CD4-positive, alpha-beta T cell (primary cell): ENCODE results near the gene PLA2G5. TPM values are rescaled to one million over a fixed set of nuclear protein-coding genes. Genes with fewer than 3 reads are reported as not detected.
A peak's percentile ranks its signal among the peaks of the same experiment; 100 is the strongest.
"Not testable (repeated sequence)": the region's sequence is repeated elsewhere in the genome, so short reads cannot be mapped to it uniquely, and the experiment has no call there.

Experiments used
- ATAC-seq: fragments of 200-7000 bp; cut with Tn5 transposase; one replicate; pipeline ENCODE4 v1.10.0; 2022; ENCODE audit warnings: mild to moderate bottlenecking; ENCODE audit not compliant: poor library complexity
- CTCF ChIA-PET: fragments of 350-600 bp; sonication (Branson Sonifier 250); formaldehyde crosslinking; loops from one replicate; lab custom pipeline; 2021; ENCODE audit warnings: antibody characterized with exemption, inconsistent platforms; lab: Charles Lee
- POLR2A ChIA-PET: fragments of 350-600 bp; sonication (Branson Sonifier 250); formaldehyde crosslinking; loops from one replicate; lab custom pipeline; 2021; ENCODE audit warnings: antibody characterized with exemption, inconsistent platforms; lab: Charles Lee
- DNase-seq, 14 experiments: peaks; one replicate each; pipeline ENCODE4 v3.0.0-alpha.2; 2013 to 2020; ENCODE audit warnings: mixed read lengths in 2 of 14
- H3K27ac ChIP-seq, 2 donors: one replicate each; pipeline versions ENCODE4 v1.5.1 to v1.7.0; 2013; ENCODE audit warnings: low read length in 2 of 2, low read depth in 1 of 2, mild to moderate bottlenecking in 1 of 2
- H3K27me3 ChIP-seq, 2 experiments: 1 replicate in 1 of 2; 2 replicates in 1 of 2; pipeline versions ENCODE4 v1.6.1 to v1.7.0; 2013; ENCODE audit warnings: low read length in 2 of 2, control low read depth in 1 of 2, mild to moderate bottlenecking in 1 of 2, moderate library complexity in 1 of 2; ENCODE audit not compliant: insufficient read depth in 2 of 2, control insufficient read depth in 1 of 2
- H3K36me3 ChIP-seq: one replicate; pipeline ENCODE4 v1.6.1; 2013; ENCODE audit warnings: low read length, control low read depth; ENCODE audit not compliant: insufficient read depth
- H3K4me1 ChIP-seq: one replicate; pipeline ENCODE4 v1.6.1; 2013; ENCODE audit warnings: low read length, control low read depth; ENCODE audit not compliant: insufficient read depth
- H3K4me3 ChIP-seq: one replicate; pipeline ENCODE4 v1.5.1; 2013; ENCODE audit warnings: mild to moderate bottlenecking, low read length, moderate library complexity
- H3K9me3 ChIP-seq, 2 experiments: 1 replicate in 1 of 2; 2 replicates in 1 of 2; pipeline versions ENCODE4 v1.6.1 to v1.7.0; 2013; ENCODE audit warnings: low read length in 2 of 2, mild to moderate bottlenecking in 2 of 2, control low read depth in 1 of 2, moderate library complexity in 1 of 2; ENCODE audit not compliant: control insufficient read depth in 1 of 2, insufficient read depth in 1 of 2
- H3K27ac Mint-ChIP-seq: one replicate; pipeline ENCODE4 v1.8.0; 2020; ENCODE audit warnings: mixed read lengths
- H3K27me3 Mint-ChIP-seq: one replicate; pipeline ENCODE4 v1.8.0; 2021; ENCODE audit warnings: mixed read lengths
- H3K36me3 Mint-ChIP-seq: one replicate; pipeline ENCODE4 v1.8.0; 2021; ENCODE audit warnings: low read depth, mixed read lengths
- H3K4me1 Mint-ChIP-seq: one replicate; pipeline ENCODE4 v1.8.0; 2021; ENCODE audit warnings: low read depth, mixed read lengths
- H3K4me3 Mint-ChIP-seq: one replicate; pipeline ENCODE4 v1.8.0; 2020; ENCODE audit warnings: mild to moderate bottlenecking, mixed read lengths
- H3K9me3 Mint-ChIP-seq: one replicate; pipeline ENCODE4 v1.8.0; 2020; ENCODE audit warnings: mixed read lengths
- CTCF ChIP-seq: fragments of 200-600 bp; IDR thresholded peaks from one replicate; pipeline ENCODE4 v1.8.0; 2022; ENCODE audit warnings: antibody characterized with exemption, mild to moderate bottlenecking
- intact Hi-C, 2 experiments: fragments of 100-400 bp; cut with DNase I in 1 of 2; cut with micrococcal nuclease in 1 of 2; formaldehyde crosslinking; loops; one replicate each; pipeline versions ENCODE4 v1.15.1 to v1.9.0; 2023 to 2025; cut with DNase I, micrococcal nuclease
- total RNA-seq, 174 experiments: library from RNA in 2 of 174; stranded (reverse) in 2 of 174; gene quantifications; one replicate each; pipeline ENCODE4 v1.2.3 and lab custom pipeline; 2021 to 2026

PLA2G5 gene
- total RNA-seq, 2 experiments from 2014 or later: not detected

- no peak overlapping the region for H3K4me3 Mint-ChIP-seq
- ChIA-PET POLR2A (no interaction called here), CTCF (interaction anchor here (1.2 kb wide), 1 partner anchor 27 kb away, joined by 4 read pairs; no protein-coding TSS in a partner anchor)
- ATAC-seq: no peak
- Histone ChIP-seq H3K27ac (no peak overlapping the region), H3K4me3 (no peak overlapping the region), H3K4me1 (no peaks in the 10 kb centered on the region), H3K36me3 (no peaks in the 10 kb centered on the region), H3K9me3 (peaks cover 0 to 3% of the 10 kb centered on the region in 2 experiments), H3K27me3 (peaks cover 0 to 6% of the 10 kb centered on the region in 2 experiments)
- H3K27me3 Mint-ChIP-seq: peaks cover 27% of the 10 kb centered on the region
- no peak for TF ChIP-seq CTCF
- no peaks in the 10 kb centered on the region for H3K4me1 Mint-ChIP-seq
- H3K36me3 Mint-ChIP-seq: no peaks in the 10 kb centered on the region
- no peaks in the 10 kb centered on the region for H3K9me3 Mint-ChIP-seq
- H3K27ac Mint-ChIP-seq: no peak overlapping the region
- DNase-seq: peak in 1 of 14 experiments; percentile 20
- intact Hi-C loops: no loop called here
These were observed 55.1 kb downstream of the PLA2G5 start for GRCh38 chr1:20125100-20125499.

GRCh38 chr1:20126041-20126805 lies 56.2 kb downstream of the PLA2G5 start:
- no peaks in the 10 kb centered on the region for H3K9me3 Mint-ChIP-seq
- no peak for ATAC-seq
- CTCF ChIA-PET: no interaction called here
- no peak overlapping the region for H3K27ac ChIP-seq
- TF ChIP-seq CTCF: no peak
- H3K36me3 Mint-ChIP-seq: no peaks in the 10 kb centered on the region
- no peak overlapping the region for H3K4me3 Mint-ChIP-seq
- H3K4me1 Mint-ChIP-seq: no peaks in the 10 kb centered on the region
- intact Hi-C loops: no loop called here
- peaks cover 0 to 9% of the 10 kb centered on the region in 2 experiments for H3K9me3 ChIP-seq
- H3K27ac Mint-ChIP-seq: no peak overlapping the region
- peaks cover 28% of the 10 kb centered on the region for H3K27me3 Mint-ChIP-seq
- peaks cover 0 to 6% of the 10 kb centered on the region in 2 experiments for H3K27me3 ChIP-seq
- H3K4me1 ChIP-seq: no peaks in the 10 kb centered on the region
- H3K4me3 ChIP-seq: no peak overlapping the region
- no peaks in the 10 kb centered on the region for H3K36me3 ChIP-seq
- POLR2A ChIA-PET: no interaction called here
- DNase-seq: peak in 1 of 14 experiments; percentile 13

- Histone ChIP-seq H3K4me3 (no peak overlapping the region), H3K27me3 (peaks cover 0 to 6% of the 10 kb centered on the region in 2 experiments), H3K9me3 (peaks cover 0 to 9% of the 10 kb centered on the region in 2 experiments), H3K4me1 (no peaks in the 10 kb centered on the region), H3K27ac (no peak overlapping the region), H3K36me3 (no peaks in the 10 kb centered on the region)
- intact Hi-C loops: no loop called here
- DNase-seq (peak in 1 of 14 experiments; percentile 19), ATAC-seq (no peak)
- H3K27ac Mint-ChIP-seq: no peak overlapping the region
- TF ChIP-seq CTCF: no peak
- H3K36me3 Mint-ChIP-seq: no peaks in the 10 kb centered on the region
- ChIA-PET CTCF (no interaction called here), POLR2A (no interaction called here)
- no peaks in the 10 kb centered on the region for H3K4me1 Mint-ChIP-seq
- no peaks in the 10 kb centered on the region for H3K9me3 Mint-ChIP-seq
- peaks cover 28% of the 10 kb centered on the region for H3K27me3 Mint-ChIP-seq
- H3K4me3 Mint-ChIP-seq: no peak overlapping the region
These were observed 56.9 kb downstream of the PLA2G5 start for GRCh38 chr1:20126806-20127440.

GRCh38 chr1:20130518-20130917 lies 60.5 kb downstream of the PLA2G5 start:
- H3K27ac Mint-ChIP-seq, H3K4me1 Mint-ChIP-seq, DNase-seq, H3K4me1 ChIP-seq, H3K4me3 ChIP-seq, H3K36me3 Mint-ChIP-seq, H3K4me3 Mint-ChIP-seq, intact Hi-C loops, H3K9me3 ChIP-seq, CTCF ChIA-PET, H3K27ac ChIP-seq, H3K27me3 ChIP-seq, POLR2A ChIA-PET, H3K9me3 Mint-ChIP-seq, H3K36me3 ChIP-seq, ATAC-seq: not testable (repeated sequence)
- peaks cover 14% of the 10 kb centered on the region for H3K27me3 Mint-ChIP-seq
